GM08714 (cell line): Measurements from ENCODE around the gene IYD.

ENCODE experiments used
- H3K4me3 ChIP-seq: fragments of 200-500 bp; sonication (Bioruptor generic); 2 replicates; pipeline ENCODE4 v1.5.1; 2014; ENCODE audit warnings: mild to moderate bottlenecking, low read length, inconsistent platforms
- ZNF274 ChIP-seq: IDR thresholded peaks from 2 replicates; pipeline ENCODE4 v1.6.1; 2012; ENCODE audit warnings: mild to moderate bottlenecking, low read depth, low read length

IYD gene

GRCh38 chr6:150368762-150369161 is at the start of gene IYD:
Gene IYD, plus strand, starts transcription at chr6:150369012. Its CDS starts 20 bp downstream, at chr6:150369032.
- H3K4me3 ChIP-seq = no peak within 1 kb of the TSS
- TF ChIP-seq ZNF274 = no peak

GRCh38 chr6:150319924-150320323 is 48.9 kb upstream of the IYD start:
- no peak overlapping the region for H3K4me3 ChIP-seq
- TF ChIP-seq ZNF274 = no peak

- TF ChIP-seq ZNF274 = no peak
- no peak overlapping the region for H3K4me3 ChIP-seq
These were observed 48.4 kb upstream of the IYD start for GRCh38 chr6:150320442-150320841.

- no peak for TF ChIP-seq ZNF274
- H3K4me3 ChIP-seq = no peak overlapping the region
These were observed 46.3 kb upstream of the IYD start for GRCh38 chr6:150322466-150322871.

GRCh38 chr6:150323205-150323604 is 45.6 kb upstream of the IYD start:
- TF ChIP-seq ZNF274 = no peak
- H3K4me3 ChIP-seq = no peak overlapping the region

- TF ChIP-seq ZNF274 = no peak
- no peak overlapping the region for H3K4me3 ChIP-seq
These were observed 44.8 kb upstream of the IYD start for GRCh38 chr6:150324044-150324443.

GRCh38 chr6:150325066-150325772 is 43.6 kb upstream of the IYD start:
- TF ChIP-seq ZNF274 = no peak

GRCh38 chr6:150327117-150327774 is 41.6 kb upstream of the IYD start:
- TF ChIP-seq ZNF274 = no peak
- no peak overlapping the region for H3K4me3 ChIP-seq

More at GRCh38 chr6:150325066-150325772, 43.6 kb upstream of the IYD start:
- H3K4me3 ChIP-seq = no peak overlapping the region

- no peak for TF ChIP-seq ZNF274
- H3K4me3 ChIP-seq = no peak overlapping the region
These were observed 39.9 kb upstream of the IYD start for GRCh38 chr6:150328744-150329405.

GRCh38 chr6:150331344-150331743 is 37.5 kb upstream of the IYD start:
- no peak overlapping the region for H3K4me3 ChIP-seq
- no peak for TF ChIP-seq ZNF274

- H3K4me3 ChIP-seq = no peak overlapping the region
- TF ChIP-seq ZNF274 = no peak
These were observed 35.8 kb upstream of the IYD start for GRCh38 chr6:150332939-150333584.

GRCh38 chr6:150333585-150333941 is 35.2 kb upstream of the IYD start:
- no peak overlapping the region for H3K4me3 ChIP-seq
- no peak for TF ChIP-seq ZNF274

GRCh38 chr6:150334790-150335783 is 33.7 kb upstream of the IYD start:
- no peak overlapping the region for H3K4me3 ChIP-seq
- no peak for TF ChIP-seq ZNF274
